ENCODE data around the gene LSM7.

- TF ChIP-seq EZH2 (IDR thresholded peaks at IDR 0.05; ENCODE audit: borderline replicate concordance, low read length): no peak
- TF ChIP-seq CTCF (IDR thresholded peaks at IDR 0.05; ENCODE audit: low read length): no peak
Observed at GRCh38 chr19:2372076-2372612, 43.8 kb upstream of the LSM7 start.

All from OCI-LY1 (cell line).